ENCODE data around the gene MRPL27.
"Not testable (repeated sequence)": the region's sequence is repeated elsewhere in the genome, so short reads cannot be mapped to it uniquely, and the experiment has no call there.

Gene MRPL27

DNA sequence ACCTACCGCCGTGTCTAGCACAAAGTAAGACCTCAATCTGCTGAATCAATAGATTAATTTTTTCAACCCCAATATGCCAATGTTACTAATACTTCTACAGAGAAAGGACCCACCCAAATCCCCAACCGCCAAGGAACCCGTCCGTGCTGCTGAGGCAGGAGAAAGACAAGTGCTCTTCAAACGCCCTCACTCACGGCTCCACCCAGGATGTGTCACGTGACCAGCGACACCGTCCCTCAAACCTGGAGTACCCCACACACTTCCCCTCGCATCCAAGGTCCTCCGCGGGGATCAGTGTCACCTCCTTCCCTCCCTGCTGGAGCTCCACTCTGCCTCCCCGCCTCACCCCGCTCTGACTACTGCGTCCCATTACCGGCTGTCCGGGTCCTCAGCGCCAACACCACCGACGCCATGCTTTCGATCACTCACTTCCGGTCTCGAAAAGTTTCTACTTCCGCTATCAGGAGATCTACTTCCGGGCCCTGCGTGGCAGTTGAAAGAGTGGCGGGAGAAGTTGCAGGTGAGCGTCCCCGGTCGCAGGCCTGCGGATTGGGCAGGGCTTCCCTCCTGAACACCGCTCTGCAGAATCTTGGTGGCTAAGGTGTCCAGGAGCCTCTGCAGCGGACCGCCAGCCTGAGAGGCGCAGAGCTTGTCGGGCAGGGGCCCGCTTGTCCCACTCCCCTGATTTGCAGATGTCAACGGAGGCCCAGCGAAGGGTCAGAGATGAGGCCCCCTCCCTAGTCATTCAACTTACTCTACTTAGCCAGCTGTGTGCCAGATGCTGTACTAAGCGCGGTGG, at the start of gene MRPL27, which contains the start of gene EME1:
TSS of gene MRPL27 (minus strand) at position 427 of the 799 bp plus-strand sequence. CDS start at position 413, 14 bp downstream.
TSS of gene EME1 (plus strand) at position 472 of the 799 bp plus-strand sequence. CDS start 1,980 bp downstream, outside the sequence.
- DNase-seq (ENCODE audit: low spot score): peak; percentile 92

- DNase-seq (ENCODE audit: low spot score): no peak
Observed at GRCh38 chr17:50422738-50423137, 49.8 kb upstream of the MRPL27 start.

DNA sequence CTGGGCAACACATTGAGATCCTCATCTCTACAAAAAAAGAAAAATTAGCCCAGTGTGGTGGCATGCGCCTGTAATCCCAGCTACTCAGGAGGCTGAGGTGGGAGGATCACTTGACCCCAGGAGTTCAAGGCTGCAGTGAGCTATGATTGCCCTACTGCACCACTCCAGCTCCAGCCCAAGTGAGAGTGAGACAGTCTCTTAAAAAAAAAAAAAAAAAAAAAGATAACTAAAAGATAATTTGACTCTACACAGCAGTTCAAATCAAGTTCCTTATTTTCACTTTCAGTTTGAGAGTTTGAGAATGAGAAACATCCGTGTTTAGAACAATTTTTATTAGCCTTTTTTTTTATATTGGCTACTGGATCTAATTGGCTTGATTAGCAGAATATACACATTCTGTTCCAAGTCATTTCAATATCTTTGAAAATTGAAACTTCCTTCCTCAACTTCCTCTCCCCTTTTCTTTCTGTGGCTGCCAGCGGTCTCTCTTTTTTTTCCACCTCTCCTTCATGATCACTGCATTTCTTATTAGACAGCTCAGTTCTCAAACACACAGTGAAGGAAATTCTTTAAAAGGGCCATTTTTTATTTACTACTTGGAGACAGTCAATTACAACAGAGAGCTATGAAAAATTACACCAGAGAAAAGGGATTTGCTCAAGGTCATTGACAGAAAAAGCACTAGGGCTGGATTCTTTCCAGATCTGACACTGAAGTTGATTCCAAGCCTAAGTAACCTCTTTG, 48.5 kb upstream of the MRPL27 start:
- DNase-seq (ENCODE audit: low spot score): no peak

GRCh38 chr17:50420419-50421112, 47.6 kb upstream of the MRPL27 start:
- no peak for DNase-seq (ENCODE audit: low spot score)

- not testable (repeated sequence) for DNase-seq (ENCODE audit: low spot score)
Observed at GRCh38 chr17:50419577-50419976, 46.6 kb upstream of the MRPL27 start.

- no peak for DNase-seq (ENCODE audit: low spot score)
Observed at GRCh38 chr17:50414808-50415207, 41.8 kb upstream of the MRPL27 start.

DNA sequence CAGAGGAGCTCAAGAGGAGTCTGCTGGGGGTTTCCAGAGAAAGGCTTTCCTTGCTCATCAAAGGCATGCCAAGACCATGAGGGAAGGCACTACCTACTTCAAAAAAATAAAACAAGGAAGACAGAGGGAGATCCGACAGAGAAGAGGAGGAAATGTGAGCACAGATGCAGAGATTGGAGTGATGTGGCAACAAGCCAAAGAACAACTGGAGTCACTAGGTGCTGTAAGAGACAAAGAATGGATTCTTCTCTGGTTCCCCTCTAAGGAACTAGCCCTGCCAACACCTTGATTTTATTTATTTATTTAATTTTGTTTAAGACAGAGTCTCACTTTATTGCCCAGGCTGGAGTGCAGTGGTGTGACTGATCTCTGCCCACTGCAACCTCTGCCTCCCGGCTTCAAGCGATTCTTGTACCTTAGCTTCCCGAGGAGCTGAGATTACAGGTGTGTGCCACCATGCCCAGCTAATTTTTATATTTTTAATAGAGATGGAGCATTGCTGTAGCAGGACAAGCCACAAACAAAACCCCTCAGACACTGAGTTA, 39.3 kb upstream of the MRPL27 start:
- DNase-seq (ENCODE audit: low spot score): no peak

DNA sequence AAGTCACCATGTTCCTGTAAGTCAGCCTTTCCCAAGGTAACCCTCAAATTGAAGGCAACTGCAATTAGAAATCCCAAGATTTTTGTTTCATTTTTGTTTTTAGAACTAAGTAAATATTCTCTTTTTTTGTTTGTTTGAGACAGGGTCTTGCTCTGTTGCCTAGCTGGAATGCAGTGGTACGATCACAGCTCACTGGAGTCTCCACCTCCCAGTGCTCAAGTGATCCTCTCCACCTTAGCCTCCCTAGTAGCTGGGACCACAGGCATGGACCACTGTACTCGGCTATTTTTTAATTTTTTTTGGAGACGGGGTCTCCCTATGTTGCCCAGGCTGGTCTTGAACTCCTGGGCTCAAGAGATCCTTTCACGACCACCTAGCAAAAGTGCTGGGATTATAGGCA, 34.9 kb upstream of the MRPL27 start:
- DNase-seq (ENCODE audit: low spot score): no peak

- no peak for DNase-seq (ENCODE audit: low spot score)
Observed at GRCh38 chr17:50406578-50406977, 33.6 kb upstream of the MRPL27 start.

- not testable (repeated sequence) for DNase-seq (ENCODE audit: low spot score)
Observed at GRCh38 chr17:50405351-50405750, 32.4 kb upstream of the MRPL27 start.

GRCh38 chr17:50399591-50399990, 26.6 kb upstream of the MRPL27 start:
- DNase-seq (ENCODE audit: low spot score): not testable (repeated sequence)

- not testable (repeated sequence) for DNase-seq (ENCODE audit: low spot score)
Observed at GRCh38 chr17:50398672-50399071, 25.7 kb upstream of the MRPL27 start.

DNA sequence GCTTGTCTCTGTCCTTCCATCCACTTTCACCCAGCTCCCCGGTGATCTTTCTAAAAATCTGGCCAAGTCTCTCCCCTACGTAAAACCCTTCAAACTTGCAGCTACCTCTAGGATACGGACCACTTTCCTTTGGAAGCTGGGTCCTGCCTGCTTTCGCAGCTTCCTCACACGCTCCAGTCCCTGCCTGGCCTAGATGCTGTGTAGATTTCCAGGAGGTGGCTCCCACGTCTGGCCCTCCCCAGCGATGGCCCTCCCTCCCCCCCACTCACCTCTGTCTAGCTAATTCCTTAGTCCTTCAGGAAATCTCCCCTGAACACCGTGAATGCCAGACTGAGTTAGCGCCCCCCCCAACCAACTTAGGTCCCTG, 24.9 kb upstream of the MRPL27 start:
- DNase-seq (ENCODE audit: low spot score): no peak

- DNase-seq (ENCODE audit: low spot score): peak; percentile 88
Observed at GRCh38 chr17:50397111-50397918, 24.3 kb upstream of the MRPL27 start, which contains the start of gene LRRC59. TSS of gene LRRC59 (minus strand) at chr17:50397523. CDS start at chr17:50397317, 206 bp downstream.

DNA sequence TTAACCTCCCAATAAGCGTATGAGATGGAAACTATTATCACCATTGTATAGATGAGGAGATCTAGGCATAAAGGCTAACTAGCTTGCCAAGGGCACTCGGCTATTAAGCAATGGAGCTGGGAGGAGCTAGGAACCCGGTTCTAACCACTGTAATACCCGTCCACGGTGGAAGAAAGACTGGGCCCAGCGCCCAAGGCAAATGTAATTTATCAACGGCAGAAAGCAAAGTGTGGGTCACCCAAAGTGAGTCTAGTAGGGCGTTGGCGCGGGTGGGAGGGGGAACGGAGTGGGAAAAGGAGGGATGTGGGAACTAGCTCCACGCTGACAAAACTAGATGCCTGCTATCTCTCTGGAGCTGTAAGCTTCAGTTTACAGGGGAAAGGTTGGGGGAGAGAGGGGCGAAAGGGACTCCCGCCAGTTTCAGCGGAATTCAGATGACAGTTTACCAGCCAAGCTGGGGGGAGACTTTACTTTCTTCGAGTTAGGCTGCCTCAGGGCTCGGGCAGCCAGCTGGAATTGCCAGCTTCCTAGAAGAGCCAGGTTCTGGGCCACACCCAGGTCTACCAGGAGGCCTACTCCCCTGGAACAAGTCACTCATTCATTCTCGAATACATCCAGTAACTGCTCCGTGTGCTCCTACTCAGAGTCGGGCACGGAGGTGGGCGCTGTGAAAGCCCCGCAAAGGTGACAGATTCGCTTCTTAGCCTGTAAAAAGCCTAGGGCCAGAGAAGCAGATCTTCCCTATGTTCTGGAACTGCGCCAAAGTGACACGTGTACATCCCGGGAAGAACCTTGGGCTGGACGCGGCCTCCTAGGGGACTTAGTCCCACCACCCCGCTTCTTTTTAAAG, 23.5 kb upstream of the MRPL27 start:
- peak; percentile 67 for DNase-seq (ENCODE audit: low spot score)

DNA sequence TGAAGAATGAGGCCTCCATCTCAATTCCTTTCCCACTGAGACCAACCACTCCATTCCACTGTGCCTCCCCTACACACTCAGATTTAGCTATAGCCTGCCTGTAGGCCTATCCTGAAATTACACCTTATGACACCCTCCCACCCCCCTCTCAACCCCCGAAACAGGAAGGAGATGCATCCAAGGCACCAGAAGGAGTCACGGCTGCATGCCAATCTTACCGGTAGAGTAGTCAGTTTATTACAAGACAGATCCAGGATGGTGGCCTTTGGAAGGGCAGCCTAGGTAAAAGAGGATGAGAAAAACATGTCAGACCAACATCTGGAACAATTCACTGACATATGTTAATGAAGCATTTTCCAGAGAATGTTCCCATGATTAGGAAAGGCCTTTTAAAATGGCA, 21.7 kb upstream of the MRPL27 start:
- peak; percentile 51 for DNase-seq (ENCODE audit: low spot score)

DNA sequence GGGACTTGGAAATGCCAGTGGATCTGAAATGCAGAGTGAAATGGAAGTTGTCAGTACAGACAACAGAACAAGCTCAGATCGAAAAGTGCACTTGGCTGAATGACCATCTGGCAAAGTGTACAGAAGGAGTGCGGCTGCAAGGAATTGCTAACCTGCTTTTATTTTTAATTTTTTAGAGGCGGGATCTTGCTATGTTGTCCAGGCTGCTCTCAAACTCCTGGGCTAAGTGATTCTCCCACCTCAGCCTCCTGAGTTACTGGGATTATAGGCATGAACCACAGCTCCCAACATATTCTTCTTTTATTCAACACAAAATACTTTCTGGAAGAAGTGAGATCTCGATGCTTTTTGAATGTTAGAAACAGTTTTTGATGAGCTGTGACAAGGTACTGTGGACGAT, 20.7 kb upstream of the MRPL27 start:
- no peak for DNase-seq (ENCODE audit: low spot score)

DNA sequence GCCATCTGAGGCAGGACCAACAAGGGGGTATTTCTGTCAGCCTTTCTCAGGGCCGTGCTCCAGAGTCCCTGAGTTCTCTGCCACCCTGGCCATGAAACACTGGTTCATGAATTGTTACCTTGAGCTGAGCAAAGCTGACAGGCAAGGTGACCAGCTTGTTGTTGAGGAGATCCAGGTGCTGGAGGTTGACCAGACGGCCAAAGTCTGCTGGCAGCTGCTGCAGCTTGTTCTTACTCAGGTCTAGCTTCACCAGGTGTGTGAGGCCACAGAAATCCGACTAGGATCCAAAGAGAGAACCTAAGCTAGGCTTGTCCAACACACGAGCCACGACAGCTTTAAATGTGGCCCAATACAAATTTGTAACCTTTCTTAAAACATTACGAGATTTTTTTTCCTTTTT, 19.6 kb upstream of the MRPL27 start:
- no peak for DNase-seq (ENCODE audit: low spot score)

- no peak for DNase-seq (ENCODE audit: low spot score)
Observed at GRCh38 chr17:50389534-50389933, 16.6 kb upstream of the MRPL27 start.

DNA sequence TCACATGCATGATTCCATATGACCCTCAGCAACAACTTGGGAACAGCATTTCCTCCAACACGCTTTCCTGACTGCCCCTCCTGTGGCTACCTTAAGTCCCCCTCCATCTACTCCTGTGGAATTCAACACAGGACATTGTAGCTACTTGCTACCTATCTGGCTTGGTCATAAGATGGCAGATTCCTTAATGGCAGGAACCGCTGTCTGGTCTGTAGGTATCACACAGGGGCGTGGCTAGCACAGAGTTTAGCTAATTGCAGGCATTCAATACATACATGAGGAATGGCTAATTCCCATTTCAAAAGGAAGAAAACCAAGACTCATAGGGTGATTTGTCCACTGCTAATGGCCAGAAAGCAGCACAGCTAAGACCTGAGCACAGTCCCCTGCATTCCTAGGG, 15.7 kb upstream of the MRPL27 start:
- no peak for DNase-seq (ENCODE audit: low spot score)
